IgD-negative memory B cell (primary cell): ENCODE results near the gene MAF. TPM values are rescaled to one million over a fixed set of nuclear protein-coding genes. Genes with fewer than 3 reads are reported as not detected.
A peak's percentile ranks its signal among the peaks of the same experiment; 100 is the strongest.

ENCODE experiments used
- H3K27ac Mint-ChIP-seq, 3 donors: one replicate each; pipeline ENCODE4 v1.8.0; 2020 to 2022; ENCODE audit warnings: mild to moderate bottlenecking in 3 of 3, mixed read lengths in 3 of 3, moderate library complexity in 1 of 3
- H3K27me3 Mint-ChIP-seq: one replicate; pipeline ENCODE4 v1.8.0; 2021; ENCODE audit warnings: mixed read lengths
- H3K36me3 Mint-ChIP-seq: one replicate; pipeline ENCODE4 v1.8.0; 2020; ENCODE audit warnings: mild to moderate bottlenecking, mixed read lengths
- H3K4me1 Mint-ChIP-seq, 3 donors: one replicate each; pipeline ENCODE4 v1.8.0; 2020 to 2022; ENCODE audit warnings: mixed read lengths in 3 of 3, mild to moderate bottlenecking in 1 of 3
- H3K4me3 Mint-ChIP-seq, 4 donors: one replicate each; pipeline ENCODE4 v1.8.0; 2020 to 2022; ENCODE audit warnings: mild to moderate bottlenecking in 4 of 4, mixed read lengths in 4 of 4, moderate library complexity in 3 of 4
- H3K9me3 Mint-ChIP-seq, 3 donors: one replicate each; pipeline ENCODE4 v1.8.0; 2020 to 2021; ENCODE audit warnings: mixed read lengths in 3 of 3, mild to moderate bottlenecking in 1 of 3
- polyA plus RNA-seq: library from polyadenylated mRNA; unstranded; fragments of 300-500 nt; fragmentation: Illumina TruSeq; gene quantifications from one replicate; pipeline ENCODE4 v1.2.3, GENCODE V29; 2021

The MAF gene
- polyA plus RNA-seq: not detected

DNA sequence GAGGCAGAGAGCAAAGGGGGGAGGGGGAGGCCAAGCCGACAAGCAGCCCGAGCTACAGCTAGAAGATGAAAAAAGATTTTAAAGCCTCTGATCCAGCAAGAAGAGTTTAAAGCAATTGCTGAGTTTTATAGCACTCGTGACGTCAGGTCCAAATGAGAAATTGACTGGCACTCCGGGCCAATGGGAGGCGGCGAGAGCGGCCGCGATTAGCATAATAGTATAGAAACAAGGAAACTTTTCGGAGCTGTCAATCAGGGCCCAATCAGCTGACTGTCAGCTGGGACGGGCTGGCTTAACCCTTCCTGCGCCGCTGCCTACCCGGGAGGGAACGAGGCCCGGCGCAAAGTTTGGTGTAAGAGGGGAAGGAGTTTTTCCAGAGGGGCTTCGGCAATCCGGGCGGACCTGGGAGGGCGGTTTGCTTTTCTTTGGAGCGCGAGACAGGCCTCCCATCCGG, at the start of gene MAF:
Gene MAF (minus strand): TSS at position 100 of the 454 bp plus-strand sequence. CDS start 835 bp downstream, outside the sequence.
- peaks cover 1% of the 10 kb centered on the region for H3K36me3 Mint-ChIP-seq
- peaks cover 32% of the 10 kb centered on the region for H3K27me3 Mint-ChIP-seq
- H3K4me1 Mint-ChIP-seq: peaks cover 15 to 27% (median 16%) of the 10 kb centered on the region in 3 donors
- H3K9me3 Mint-ChIP-seq: no peaks in the 10 kb centered on the region
- peak within 1 kb of the TSS; percentile 73 to 94 (median 83) for H3K27ac Mint-ChIP-seq
- H3K4me3 Mint-ChIP-seq: peak within 1 kb of the TSS; percentile 89 to 97 (median 92)

DNA sequence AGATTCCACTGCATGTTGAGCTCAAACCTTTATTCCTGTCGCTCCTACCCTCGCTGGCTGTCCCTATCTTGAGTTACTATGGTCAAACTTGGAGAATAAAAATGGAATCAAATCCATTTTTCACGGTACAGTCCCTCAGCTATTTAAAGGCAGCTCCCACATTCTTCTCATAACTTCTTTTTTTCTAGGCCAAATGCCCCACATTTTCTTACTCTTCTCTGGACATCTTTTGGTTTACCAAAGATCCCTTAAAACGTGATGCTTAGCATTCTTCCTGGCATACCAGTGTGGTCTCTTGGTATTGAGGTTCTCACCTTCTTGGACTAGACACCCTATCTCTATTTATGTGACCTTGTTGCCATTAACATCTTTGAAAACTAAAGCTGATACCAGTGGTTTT, 48.3 kb upstream of the MAF start:
- H3K36me3 Mint-ChIP-seq: no peaks in the 10 kb centered on the region
- no peak overlapping the region for H3K27ac Mint-ChIP-seq
- no peak overlapping the region for H3K4me3 Mint-ChIP-seq
- H3K9me3 Mint-ChIP-seq: no peaks in the 10 kb centered on the region
- no peaks in the 10 kb centered on the region for H3K4me1 Mint-ChIP-seq
- peaks cover 5% of the 10 kb centered on the region for H3K27me3 Mint-ChIP-seq

DNA sequence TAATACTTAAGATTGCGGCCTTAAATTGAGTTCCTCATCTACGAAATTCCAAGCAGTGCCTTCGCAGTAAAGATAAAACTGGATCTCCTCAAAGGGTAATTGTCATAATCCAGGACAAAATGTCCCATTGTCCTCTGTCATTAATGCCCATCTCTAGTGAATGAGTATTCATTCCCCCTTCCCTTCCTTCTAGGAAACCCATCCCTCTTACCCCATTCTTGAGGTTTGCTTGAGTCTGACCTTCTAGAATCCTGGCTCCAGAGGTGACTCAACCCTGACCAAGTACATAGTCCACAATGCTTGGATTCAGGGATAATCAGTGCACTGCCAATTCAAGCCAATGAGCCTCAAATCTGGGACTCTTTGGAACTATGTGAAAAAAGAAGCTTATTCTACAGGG, 47.0 kb upstream of the MAF start:
- H3K9me3 Mint-ChIP-seq: no peaks in the 10 kb centered on the region
- H3K4me1 Mint-ChIP-seq: no peaks in the 10 kb centered on the region
- H3K4me3 Mint-ChIP-seq: no peak overlapping the region
- H3K27ac Mint-ChIP-seq: no peak overlapping the region
- H3K27me3 Mint-ChIP-seq: peaks cover 6% of the 10 kb centered on the region
- H3K36me3 Mint-ChIP-seq: no peaks in the 10 kb centered on the region

DNA sequence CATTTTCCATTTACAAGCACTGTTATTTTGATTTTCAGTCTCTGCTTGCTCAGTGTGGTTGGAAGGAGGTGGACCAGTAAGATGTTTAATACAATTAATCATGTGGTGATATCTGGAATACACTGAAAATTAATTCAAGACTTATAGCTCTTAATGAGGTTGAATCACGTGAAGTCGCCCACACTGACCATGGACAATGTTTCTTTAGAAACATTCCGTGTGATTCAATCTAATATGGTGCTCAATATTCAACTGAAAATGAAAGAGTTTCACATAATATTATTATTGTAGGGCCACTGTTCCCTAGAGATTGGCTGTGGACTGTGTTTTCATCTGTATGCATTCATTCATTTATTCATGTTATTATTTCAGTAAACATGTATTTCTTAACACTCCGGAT, 45.2 kb upstream of the MAF start:
- Mint-ChIP-seq H3K4me3 (no peak overlapping the region), H3K9me3 (no peaks in the 10 kb centered on the region), H3K4me1 (no peaks in the 10 kb centered on the region), H3K27me3 (peaks cover 8% of the 10 kb centered on the region), H3K36me3 (no peaks in the 10 kb centered on the region), H3K27ac (no peak overlapping the region)

DNA sequence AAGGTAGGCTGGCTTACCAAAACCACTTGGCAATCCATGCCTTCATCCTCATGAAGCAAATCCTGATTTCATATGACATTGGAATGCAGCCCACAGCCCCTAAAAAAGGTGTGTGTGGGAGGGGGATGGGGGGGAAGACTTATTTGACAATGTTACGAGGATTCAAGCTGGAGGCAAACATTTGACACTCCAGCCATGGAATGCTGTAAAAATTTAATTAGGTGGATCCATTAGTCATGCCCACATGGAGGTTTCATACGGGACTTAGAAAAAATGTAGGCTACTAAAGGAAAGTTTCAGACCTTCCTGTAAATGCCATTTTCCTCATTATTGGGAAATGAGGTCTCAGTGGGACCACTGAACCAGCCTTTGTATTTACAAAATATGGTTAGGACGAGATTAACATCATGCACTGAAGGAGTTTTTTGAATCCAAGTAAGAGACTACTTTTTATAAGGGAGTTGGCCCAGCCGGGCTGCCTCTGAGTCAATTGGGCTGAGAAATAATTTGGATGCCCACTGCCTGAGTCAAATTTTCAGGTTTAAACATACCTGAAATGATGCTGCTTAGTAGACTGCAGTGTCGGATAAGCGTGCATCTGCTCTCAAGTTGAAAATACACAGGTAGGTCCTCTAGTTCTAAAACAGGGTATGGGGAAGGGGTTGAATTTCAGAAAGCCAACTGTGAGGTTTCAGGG, 44.6 kb upstream of the MAF start:
- H3K27ac Mint-ChIP-seq: no peak overlapping the region
- no peaks in the 10 kb centered on the region for H3K36me3 Mint-ChIP-seq
- no peaks in the 10 kb centered on the region for H3K4me1 Mint-ChIP-seq
- H3K27me3 Mint-ChIP-seq: peaks cover 8% of the 10 kb centered on the region
- no peaks in the 10 kb centered on the region for H3K9me3 Mint-ChIP-seq
- H3K4me3 Mint-ChIP-seq: no peak overlapping the region

DNA sequence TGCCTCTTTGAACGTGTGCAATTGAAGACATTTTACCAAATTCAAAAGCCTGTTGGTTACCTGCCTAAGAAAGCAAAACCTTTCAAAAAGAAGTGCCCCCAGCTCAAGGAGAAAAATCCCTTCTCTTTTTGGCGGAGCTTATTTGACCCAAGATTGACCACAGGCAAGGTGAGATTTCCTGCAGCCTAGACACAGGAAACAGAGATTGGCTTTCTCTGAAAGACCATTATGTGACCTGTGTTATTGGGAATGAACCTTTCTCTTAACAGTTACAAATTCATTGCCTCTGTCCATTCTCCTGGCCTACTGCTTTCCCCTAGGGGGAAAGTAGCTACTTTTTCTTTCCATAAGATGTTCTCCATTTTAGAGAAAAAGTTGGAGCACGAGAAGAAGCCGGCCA, 42.1 kb upstream of the MAF start:
- Mint-ChIP-seq H3K4me3 (no peak overlapping the region), H3K9me3 (peaks cover 0 to 2% (median 0%) of the 10 kb centered on the region in 3 donors), H3K27ac (no peak overlapping the region), H3K36me3 (no peaks in the 10 kb centered on the region), H3K27me3 (peaks cover 3% of the 10 kb centered on the region), H3K4me1 (peaks cover 0 to 5% (median 2%) of the 10 kb centered on the region in 3 donors)

DNA sequence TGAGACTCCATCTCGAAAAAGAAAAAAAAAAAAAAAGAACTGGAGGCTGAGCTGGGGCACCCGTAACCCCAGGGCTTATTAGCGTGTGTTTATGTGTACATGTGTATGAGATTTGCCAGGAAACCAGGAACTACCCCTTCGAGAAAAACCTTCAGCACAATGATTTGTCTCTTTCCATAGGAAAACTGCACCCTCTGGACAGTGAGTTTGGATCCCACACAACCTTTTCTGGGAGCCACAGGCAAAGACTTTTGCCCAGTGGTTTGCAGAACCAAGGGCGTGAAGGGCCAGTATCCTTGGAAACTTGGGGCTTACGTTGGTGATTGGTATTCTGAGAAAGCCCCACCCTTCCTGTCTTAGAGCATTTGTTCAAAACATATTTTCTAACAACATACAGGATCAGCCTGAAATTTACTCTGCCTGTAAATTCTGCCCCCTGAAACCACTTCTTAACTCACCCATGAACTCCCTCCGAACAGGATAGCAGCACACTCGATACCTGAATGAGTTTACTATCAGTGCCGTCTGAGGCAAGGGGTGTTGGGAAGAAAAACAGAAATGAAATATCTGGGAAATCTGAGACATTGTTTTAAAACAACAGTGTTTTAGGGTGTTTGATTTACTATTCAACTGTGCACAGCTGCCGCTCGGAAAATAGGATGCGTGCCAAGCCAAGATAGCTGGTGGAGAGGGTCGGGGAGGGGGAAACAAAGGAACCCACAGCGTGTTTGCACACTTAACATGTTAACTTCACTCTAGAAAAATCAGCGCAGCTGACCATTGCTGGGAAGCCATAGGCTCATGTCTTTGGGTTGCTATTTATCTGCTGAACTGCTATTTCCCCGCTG, 40.2 kb upstream of the MAF start:
- no peak overlapping the region for H3K27ac Mint-ChIP-seq
- peaks cover 0 to 5% (median 2%) of the 10 kb centered on the region in 3 donors for H3K4me1 Mint-ChIP-seq
- no peak overlapping the region for H3K4me3 Mint-ChIP-seq
- H3K27me3 Mint-ChIP-seq: peaks cover 3% of the 10 kb centered on the region
- peaks cover 0 to 2% (median 0%) of the 10 kb centered on the region in 3 donors for H3K9me3 Mint-ChIP-seq
- H3K36me3 Mint-ChIP-seq: no peaks in the 10 kb centered on the region

DNA sequence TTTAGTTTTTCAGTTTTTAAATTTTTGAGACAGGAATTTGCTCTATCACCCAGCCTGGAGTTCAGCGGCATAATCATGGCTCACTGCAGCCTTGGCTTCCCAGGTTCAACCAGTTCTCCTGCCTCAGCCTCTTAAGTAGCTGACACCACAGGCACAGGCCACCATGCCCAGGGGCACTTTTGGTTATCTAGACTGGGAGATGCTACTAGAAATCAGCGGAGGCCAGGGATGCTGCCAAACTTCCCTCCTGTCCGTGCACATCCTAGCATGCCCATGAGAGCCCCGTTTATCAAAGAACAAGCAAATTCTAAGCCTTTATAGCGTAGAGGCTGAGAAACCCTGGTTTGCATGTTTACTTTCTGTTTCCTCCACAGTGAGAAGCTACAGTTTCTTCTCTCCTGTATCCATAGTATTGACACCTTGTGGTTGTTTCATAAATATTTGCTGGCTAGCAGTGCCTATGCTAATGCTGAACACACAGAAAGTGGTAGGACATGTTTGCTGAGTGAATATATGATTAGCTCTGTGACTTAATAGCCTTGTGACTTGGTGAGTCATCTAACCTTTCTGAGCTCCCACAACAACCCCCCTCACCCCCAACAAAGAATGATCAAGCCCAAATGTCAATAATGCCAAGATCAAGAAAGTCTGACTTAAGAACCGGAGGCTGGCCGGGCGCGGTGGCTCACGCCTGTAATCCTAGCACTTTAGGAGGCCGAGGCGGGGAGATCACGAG, 39.2 kb upstream of the MAF start:
- peaks cover 0 to 2% (median 0%) of the 10 kb centered on the region in 3 donors for H3K9me3 Mint-ChIP-seq
- peaks cover 3% of the 10 kb centered on the region for H3K27me3 Mint-ChIP-seq
- H3K36me3 Mint-ChIP-seq: no peaks in the 10 kb centered on the region
- H3K27ac Mint-ChIP-seq: no peak overlapping the region
- peaks cover 0 to 5% (median 2%) of the 10 kb centered on the region in 3 donors for H3K4me1 Mint-ChIP-seq
- peak overlapping the region in 2 of 4 donors; percentile 51 to 58 for H3K4me3 Mint-ChIP-seq

DNA sequence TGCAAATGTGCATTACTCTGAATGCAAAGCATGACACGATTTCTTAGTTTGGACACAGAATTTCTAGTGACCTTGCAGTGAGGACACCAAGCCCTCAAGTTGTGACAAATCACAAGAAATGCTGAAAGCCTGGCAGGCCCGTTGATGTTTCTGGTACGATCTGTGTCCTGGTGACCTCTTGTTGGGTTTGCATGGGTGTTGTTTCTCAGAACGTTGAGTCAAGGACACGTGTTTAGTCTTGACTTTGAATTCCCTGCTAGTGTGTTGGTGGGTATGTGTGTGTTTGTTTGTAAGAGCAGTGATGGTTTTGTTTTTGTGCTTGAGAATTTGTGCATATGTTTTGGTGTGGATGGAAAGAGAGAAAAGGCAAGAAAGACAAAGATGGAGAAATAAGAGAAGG, 37.8 kb upstream of the MAF start:
- peaks cover 1% of the 10 kb centered on the region for H3K27me3 Mint-ChIP-seq
- H3K4me1 Mint-ChIP-seq: peaks cover 0 to 5% (median 2%) of the 10 kb centered on the region in 3 donors
- peaks cover 0 to 2% (median 0%) of the 10 kb centered on the region in 3 donors for H3K9me3 Mint-ChIP-seq
- H3K4me3 Mint-ChIP-seq: no peak overlapping the region
- no peaks in the 10 kb centered on the region for H3K36me3 Mint-ChIP-seq
- no peak overlapping the region for H3K27ac Mint-ChIP-seq

DNA sequence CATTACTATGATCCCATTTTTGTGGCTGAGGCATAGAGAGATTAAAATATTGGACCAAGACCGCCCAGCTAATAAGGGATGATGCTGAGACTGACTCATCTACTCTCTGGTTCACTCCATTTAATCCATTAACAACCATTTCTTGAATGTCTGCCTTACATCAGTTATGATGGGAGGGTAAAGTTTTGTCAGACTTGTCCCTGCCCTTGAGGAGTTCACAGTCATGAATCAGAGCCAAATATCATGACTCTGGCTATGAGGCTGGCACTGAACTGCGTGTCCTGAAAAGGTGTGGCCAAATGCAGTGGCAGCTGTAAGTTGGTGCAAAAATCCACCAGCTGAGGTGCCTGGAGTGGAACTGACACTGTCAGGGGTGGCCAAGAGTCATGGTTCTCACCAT, 35.0 kb upstream of the MAF start:
- Mint-ChIP-seq H3K4me3 (no peak overlapping the region), H3K36me3 (no peaks in the 10 kb centered on the region), H3K27ac (no peak overlapping the region), H3K27me3 (peaks cover 3% of the 10 kb centered on the region), H3K4me1 (peaks cover 0 to 5% (median 2%) of the 10 kb centered on the region in 3 donors), H3K9me3 (peaks cover 0 to 2% (median 0%) of the 10 kb centered on the region in 3 donors)

DNA sequence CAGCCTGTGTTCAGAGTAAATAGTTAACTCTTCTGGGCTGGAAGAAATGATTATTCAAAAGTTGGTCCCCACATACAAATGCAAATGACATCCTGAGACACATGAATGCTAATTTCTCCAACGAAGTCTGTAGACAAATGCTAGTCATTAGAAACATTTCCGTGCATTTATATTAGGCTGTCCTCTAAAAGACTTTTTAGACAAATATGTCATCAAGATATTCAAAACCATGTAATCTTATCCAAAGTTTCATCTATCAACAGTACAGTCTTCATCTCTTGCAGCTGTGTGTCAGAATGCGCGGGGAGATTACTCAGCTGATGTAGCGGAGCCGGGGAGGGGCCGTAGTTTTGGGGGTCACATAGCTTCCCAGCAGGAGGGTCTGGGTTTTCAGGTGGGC, 33.8 kb upstream of the MAF start:
- Mint-ChIP-seq H3K36me3 (no peaks in the 10 kb centered on the region), H3K27ac (no peak overlapping the region)

DNA sequence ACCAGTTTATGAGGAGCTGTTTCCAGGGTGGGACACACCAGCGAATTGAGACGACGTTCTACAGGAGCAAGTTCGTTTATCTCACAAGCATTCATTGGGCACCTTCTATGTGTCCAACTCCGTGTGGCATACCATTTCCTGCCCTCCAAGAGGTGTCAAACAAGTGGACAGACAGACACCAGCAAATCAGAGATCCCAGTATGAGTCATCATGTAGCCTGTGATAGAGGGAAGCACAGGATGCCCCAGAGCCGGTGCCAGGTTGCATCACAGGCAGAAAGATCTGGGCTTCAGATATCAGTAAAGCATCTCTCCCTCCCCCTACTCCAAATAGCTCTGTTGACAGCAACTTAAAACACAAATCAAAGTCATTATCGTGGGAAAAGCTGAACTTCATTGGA, 31.8 kb upstream of the MAF start:
- Mint-ChIP-seq H3K27me3 (peaks cover 6% of the 10 kb centered on the region), H3K27ac (no peak overlapping the region), H3K9me3 (peaks cover 0 to 2% (median 0%) of the 10 kb centered on the region in 3 donors), H3K4me1 (no peaks in the 10 kb centered on the region), H3K4me3 (no peak overlapping the region), H3K36me3 (no peaks in the 10 kb centered on the region)

More for the DNA sequence above, 33.8 kb upstream of the MAF start:
- H3K27me3 Mint-ChIP-seq: peaks cover 3% of the 10 kb centered on the region
- H3K4me3 Mint-ChIP-seq: no peak overlapping the region
- H3K4me1 Mint-ChIP-seq: peaks cover 0 to 3% (median 0%) of the 10 kb centered on the region in 3 donors
- peaks cover 0 to 2% (median 0%) of the 10 kb centered on the region in 3 donors for H3K9me3 Mint-ChIP-seq

DNA sequence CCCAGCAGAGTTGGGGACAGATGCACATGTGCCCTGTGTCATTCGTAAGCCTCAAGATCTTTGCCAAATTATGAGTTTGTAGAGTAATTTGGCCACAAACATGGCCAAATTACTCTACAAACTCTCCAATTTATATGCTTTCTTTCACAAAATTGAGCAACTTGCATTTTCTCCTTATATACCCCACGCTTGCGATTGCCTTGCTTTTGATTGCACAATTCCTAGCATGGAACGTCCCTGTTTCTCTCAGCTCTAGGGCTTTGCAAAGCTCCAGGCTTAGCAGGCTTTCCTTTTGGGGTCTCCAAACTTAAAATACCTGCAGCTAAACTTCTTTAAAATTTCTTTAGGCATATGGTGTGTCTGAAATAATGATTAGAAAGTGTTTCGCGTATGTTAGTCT, 28.5 kb upstream of the MAF start:
- Mint-ChIP-seq H3K27me3 (peaks cover 6% of the 10 kb centered on the region), H3K9me3 (peaks cover 0 to 2% (median 0%) of the 10 kb centered on the region in 3 donors), H3K4me1 (no peaks in the 10 kb centered on the region), H3K36me3 (no peaks in the 10 kb centered on the region), H3K27ac (no peak overlapping the region), H3K4me3 (no peak overlapping the region)

DNA sequence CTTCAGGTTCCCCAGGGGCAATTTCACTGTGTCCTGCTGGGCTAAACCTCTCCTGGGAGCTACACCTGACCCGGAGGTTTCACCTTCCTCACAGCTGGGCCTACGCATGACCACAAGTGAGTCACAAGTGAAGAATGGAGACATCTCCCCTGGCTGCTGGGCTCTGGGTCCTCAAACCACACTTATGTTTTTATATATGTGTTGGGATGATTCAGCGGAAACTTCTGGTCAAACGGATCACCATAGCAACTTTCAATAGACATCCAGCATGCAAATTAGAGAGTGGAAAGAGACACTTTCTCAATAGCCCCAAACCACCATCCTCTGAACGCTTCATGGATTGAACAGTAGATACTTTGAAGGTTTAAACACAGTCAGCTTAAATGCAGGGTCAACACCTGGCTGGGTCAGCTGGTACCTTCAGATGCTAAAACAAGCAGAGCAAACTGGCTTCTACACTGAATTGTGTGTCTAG, 28.0 kb upstream of the MAF start:
- Mint-ChIP-seq H3K4me3 (no peak overlapping the region), H3K36me3 (no peaks in the 10 kb centered on the region), H3K4me1 (no peaks in the 10 kb centered on the region), H3K9me3 (peaks cover 0 to 2% (median 0%) of the 10 kb centered on the region in 3 donors), H3K27ac (no peak overlapping the region), H3K27me3 (peaks cover 6% of the 10 kb centered on the region)

DNA sequence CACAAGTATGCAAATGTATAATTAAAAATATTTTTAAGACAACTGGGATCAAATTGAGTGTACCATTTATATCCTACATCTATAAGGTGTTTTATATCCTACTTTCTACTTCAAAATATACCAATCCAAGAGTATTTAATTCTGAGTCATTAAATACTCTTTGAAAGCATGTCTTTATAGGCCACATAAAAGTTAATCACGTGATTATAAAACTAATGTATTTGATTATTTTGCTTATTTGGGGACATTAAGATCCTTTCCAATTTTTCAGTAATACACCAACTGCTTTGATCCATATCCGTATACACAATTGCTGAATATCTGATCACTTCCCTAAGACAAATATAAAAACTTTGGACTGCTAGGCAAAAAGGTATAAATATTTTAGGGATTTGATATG, 26.6 kb upstream of the MAF start:
- H3K4me3 Mint-ChIP-seq: no peak overlapping the region
- peaks cover 0 to 2% (median 0%) of the 10 kb centered on the region in 3 donors for H3K9me3 Mint-ChIP-seq
- H3K27me3 Mint-ChIP-seq: peaks cover 6% of the 10 kb centered on the region
- no peak overlapping the region for H3K27ac Mint-ChIP-seq
- no peaks in the 10 kb centered on the region for H3K4me1 Mint-ChIP-seq
- H3K36me3 Mint-ChIP-seq: no peaks in the 10 kb centered on the region
